Endothelial cell of umbilical vein (primary cell): Measurements from ENCODE around the gene CNNM4. TPM values are rescaled to one million over a fixed set of nuclear protein-coding genes. Genes with fewer than 3 reads are reported as not detected.

Experiments used
- BruUV-seq: library from RNA; stranded (reverse); fragments of 400-500 nt; replicated peaks from 2 replicates; lab custom pipeline; 2021; lab: Mats Ljungman, UMichigan
- CTCF ChIA-PET: fragments of 300-600, 350-600 bp; sonication (Branson Sonifier 250); formaldehyde crosslinking; loops from one replicate; lab custom pipeline; 2021; ENCODE audit warnings: antibody characterized with exemption, inconsistent platforms; lab: Charles Lee
- POLR2A ChIA-PET: fragments of 300-600, 350-600 bp; sonication (Branson Sonifier 250); formaldehyde crosslinking; loops from one replicate; lab custom pipeline; 2021; ENCODE audit warnings: antibody characterized with exemption, inconsistent platforms; lab: Charles Lee
- DNase-seq: peaks from one replicate; pipeline ENCODE4 v3.0.0-alpha.2; 2011; ENCODE audit warnings: low read depth, low spot score
- FAIRE-seq: peaks from 2 replicates; lab custom pipeline; 2011; peaks lifted over from hg19 to GRCh38; lab: Jason Lieb, UNC
- H2AFZ ChIP-seq: 2 replicates; pipeline ENCODE4 v1.6.0; 2012; ENCODE audit warnings: low read depth, low read length, control low read depth, inconsistent platforms
- H3K27ac ChIP-seq: 2 replicates; pipeline ENCODE4 v1.5.1; 2011; ENCODE audit warnings: low read depth, mild to moderate bottlenecking, control low read depth, low read length, moderate library complexity; ENCODE audit not compliant: insufficient read depth
- H3K27me3 ChIP-seq, 2 experiments: 2 replicates each; pipeline versions ENCODE4 v1.6.0 to v1.6.1; 2011; ENCODE audit warnings: low read length in 2 of 2, mixed read lengths in 1 of 2; ENCODE audit not compliant: control insufficient read depth in 2 of 2, insufficient read depth in 2 of 2
- H3K36me3 ChIP-seq, 2 experiments: 2 replicates in 1 of 2; 3 replicates in 1 of 2; pipeline ENCODE4 v1.5.1; 2011; ENCODE audit warnings: low read length in 2 of 2, mild to moderate bottlenecking in 1 of 2, moderate library complexity in 1 of 2; ENCODE audit not compliant: control insufficient read depth in 2 of 2, insufficient read depth in 2 of 2; ENCODE audit errors: extremely low read depth in 1 of 2
- H3K4me1 ChIP-seq: 3 replicates; pipeline ENCODE4 v1.5.1; 2011; ENCODE audit warnings: mild to moderate bottlenecking, low read length; ENCODE audit not compliant: control insufficient read depth, insufficient read depth; ENCODE audit errors: extremely low read depth
- H3K4me2 ChIP-seq: 2 replicates; pipeline ENCODE4 v1.6.1; 2011; ENCODE audit warnings: low read length, control low read depth, mixed read lengths; ENCODE audit not compliant: insufficient read depth
- H3K4me3 ChIP-seq, 3 experiments: fragments of 200-600 bp in 1 of 3; sonication (generic), shearing (Covaris generic) in 1 of 3; replicated peaks in 1 of 3; 2 replicates each; pipeline ENCODE4 v1.5.1; 2011 to 2016; ENCODE audit warnings: control low read depth in 3 of 3, low read length in 3 of 3, mild to moderate bottlenecking in 2 of 3, inconsistent platforms in 1 of 3, low read depth in 1 of 3, moderate library complexity in 1 of 3; ENCODE audit not compliant: insufficient read depth in 1 of 3
- H3K79me2 ChIP-seq: 2 replicates; pipeline ENCODE4 v1.6.0; 2012; ENCODE audit warnings: low read length, inconsistent platforms; ENCODE audit not compliant: control insufficient read depth, insufficient read depth
- H3K9ac ChIP-seq: replicated peaks from 2 replicates; pipeline ENCODE3; 2011; ENCODE audit warnings: low read length, control low read depth; ENCODE audit not compliant: insufficient read depth; ENCODE audit errors: extremely low read depth
- H3K9me1 ChIP-seq: replicated peaks from 3 replicates; pipeline ENCODE4 v1.6.0; 2011; ENCODE audit warnings: mild to moderate bottlenecking, low read length; ENCODE audit not compliant: control insufficient read depth, insufficient read depth; ENCODE audit errors: extremely low read depth
- H3K9me3 ChIP-seq: replicated peaks from 2 replicates; pipeline ENCODE4 v1.5.1; 2012; ENCODE audit warnings: low read length, inconsistent platforms; ENCODE audit not compliant: control insufficient read depth, insufficient read depth
- H4K20me1 ChIP-seq: replicated peaks from 2 replicates; pipeline ENCODE3; 2011; ENCODE audit warnings: mild to moderate bottlenecking, low read length; ENCODE audit not compliant: control insufficient read depth, insufficient read depth; ENCODE audit errors: extremely low read depth
- CTCF ChIP-seq, 2 donors: IDR thresholded peaks; 1 replicate in 1 of 2; 2 replicates in 1 of 2; pipeline ENCODE4 v1.5.1; 2011; ENCODE audit warnings: low read length in 2 of 2, mild to moderate bottlenecking in 2 of 2, moderate library complexity in 2 of 2, control low read depth in 1 of 2, inconsistent platforms in 1 of 2, low read depth in 1 of 2; ENCODE audit not compliant: insufficient read depth in 1 of 2; ENCODE audit errors: extremely low read depth in 1 of 2
- EZH2 ChIP-seq: IDR thresholded peaks from 2 replicates; pipeline ENCODE4 v1.6.1; 2012; ENCODE audit warnings: borderline replicate concordance, low read depth, mild to moderate bottlenecking, moderate library complexity, low read length, inconsistent platforms; ENCODE audit not compliant: severe bottlenecking
- FOS ChIP-seq: IDR thresholded peaks from 2 replicates; pipeline ENCODE4 v1.6.1; 2011; ENCODE audit warnings: mild to moderate bottlenecking, low read length, moderate library complexity, borderline replicate concordance; ENCODE audit not compliant: insufficient read depth
- GATA2 ChIP-seq: IDR thresholded peaks from 2 replicates; pipeline ENCODE4 v1.7.0; 2011; ENCODE audit warnings: low read depth, mild to moderate bottlenecking, moderate library complexity, mixed read lengths, low read length; ENCODE audit not compliant: insufficient read length, insufficient read depth
- JUN ChIP-seq: IDR thresholded peaks from 2 replicates; pipeline ENCODE4 v1.6.1; 2011; ENCODE audit warnings: borderline replicate concordance, low read depth; ENCODE audit not compliant: insufficient read length, insufficient read depth
- MAX ChIP-seq: IDR thresholded peaks from 2 replicates; pipeline ENCODE4 v1.6.1; 2011; ENCODE audit not compliant: insufficient read depth, insufficient read length
- MYC ChIP-seq: IDR thresholded peaks from one replicate; pipeline ENCODE4 v1.6.1; 2011; ENCODE audit warnings: mild to moderate bottlenecking, low read depth, low read length
- POLR2A ChIP-seq: IDR thresholded peaks from 2 replicates; pipeline ENCODE4 v1.6.1; 2012; ENCODE audit warnings: low read depth, mild to moderate bottlenecking, control low read depth, low read length
- POLR2AphosphoS5 ChIP-seq: IDR thresholded peaks from 2 replicates; pipeline ENCODE4 v1.6.1; 2012; ENCODE audit warnings: low read depth, mild to moderate bottlenecking, control low read depth, low read length, moderate library complexity; ENCODE audit not compliant: insufficient read depth
- dilution Hi-C: fragments of 300-500 bp; cut with MboI; formaldehyde crosslinking; loops from one replicate; pipeline ENCODE4 v1.15.0; 2019; ENCODE audit warnings: low sequenced_read_pairs; ENCODE audit not compliant: extremely low pct_ligation_motif_present
- intact Hi-C: fragments of 100-400 bp; cut with micrococcal nuclease; formaldehyde crosslinking; loops from one replicate; pipeline ENCODE4 v1.10.0; 2022
- polyA plus RNA-seq, 4 experiments: library from polyadenylated mRNA; depleted of rRNA in 3 of 4; stranded (reverse) in 3 of 4; unstranded in 1 of 4; fragments of >200 nt; gene quantifications; 2 replicates each; pipeline versions ENCODE4 v1.2.1 to v1.2.3, GENCODE V29; 2011 to 2012; ENCODE audit warnings: missing spikeins in 1 of 4
- total RNA-seq: library from RNA; stranded (reverse); gene quantifications from 2 replicates; pipeline ENCODE4 v1.2.3, GENCODE V29; 2021

CNNM4 gene
- total and polyA plus RNA-seq, 2 donors (not counting 3 experiments of a cell fraction or from before 2014, with no cell fraction given) = 4.7 to 5.3 TPM

- H3K36me3 ChIP-seq = peaks cover 0 to 11% of the 10 kb centered on the region in 2 experiments
- dilution Hi-C loops = no loop called here
- BruUV-seq = no TSS peak
- FAIRE-seq = peak; percentile 28
- H3K27me3 ChIP-seq = no peaks in the 10 kb centered on the region
- DNase-seq = no peak
- H3K79me2 ChIP-seq = peaks cover 6% of the 10 kb centered on the region
- no peak overlapping the region for H3K4me2 ChIP-seq
- no peak overlapping the region for H3K9ac ChIP-seq
- intact Hi-C loops = no loop called here
- CTCF ChIA-PET = interaction anchor here (0.7 to 1.9 kb wide), 3 partner anchors 27 to 79 kb away, joined by 3 to 4 read pairs (median 3); partner anchors contain the start of gene CNNM3
- peaks cover 16% of the 10 kb centered on the region for H3K4me1 ChIP-seq
- no peaks in the 10 kb centered on the region for H3K9me1 ChIP-seq
- H2AFZ ChIP-seq = no peak overlapping the region
- no peaks in the 10 kb centered on the region for H4K20me1 ChIP-seq
- H3K4me3 ChIP-seq = no peak overlapping the region
- POLR2A ChIA-PET = interaction anchor here (1.3 kb wide), 1 partner anchor 24 kb away, joined by 7 read pairs; no protein-coding TSS in a partner anchor
- no peak overlapping the region for H3K27ac ChIP-seq
- TF ChIP-seq CTCF (IDR thresholded peaks at IDR 0.05; ENCODE audit: extremely low read depth in 1 of 2, insufficient read depth in 1 of 2, low read depth in 1 of 2, low read length in 2 of 2) (no peak), JUN (no peak), MYC (no peak), MAX (no peak)
- no peaks in the 10 kb centered on the region for H3K9me3 ChIP-seq
Measured at GRCh38 chr2:96737251-96737650, 23.5 kb upstream of the CNNM4 start.

GRCh38 chr2:96737831-96738230, 22.9 kb upstream of the CNNM4 start:
- POLR2A ChIA-PET = no interaction called here
- H3K27me3 ChIP-seq = no peaks in the 10 kb centered on the region
- BruUV-seq = no TSS peak
- no peak overlapping the region for H2AFZ ChIP-seq
- no peaks in the 10 kb centered on the region for H4K20me1 ChIP-seq
- FAIRE-seq (peak; percentile 47), DNase-seq (no peak)
- dilution Hi-C loops = no loop called here
- H3K4me3 ChIP-seq = no peak overlapping the region
- H3K79me2 ChIP-seq = peaks cover 6% of the 10 kb centered on the region
- CTCF ChIA-PET = interaction anchor here (0.8 to 1.9 kb wide), 3 partner anchors 24 to 331 kb away, joined by 3 to 4 read pairs (median 4); no protein-coding TSS in a partner anchor
- no peaks in the 10 kb centered on the region for H3K9me3 ChIP-seq
- peak overlapping the region; percentile 64 for H3K4me2 ChIP-seq
- peaks cover 0 to 11% of the 10 kb centered on the region in 2 experiments for H3K36me3 ChIP-seq
- no peaks in the 10 kb centered on the region for H3K9me1 ChIP-seq
- no peak overlapping the region for H3K27ac ChIP-seq
- peaks cover 16% of the 10 kb centered on the region for H3K4me1 ChIP-seq
- H3K9ac ChIP-seq = no peak overlapping the region
- no peak for TF ChIP-seq POLR2A
- TF ChIP-seq GATA2 = no peak
- TF ChIP-seq MYC = no peak
- TF ChIP-seq CTCF (IDR thresholded peaks at IDR 0.05; ENCODE audit: extremely low read depth in 1 of 2, insufficient read depth in 1 of 2, low read depth in 1 of 2, low read length in 2 of 2) = no peak
- no peak for TF ChIP-seq EZH2
- no peak for TF ChIP-seq FOS
- no peak for TF ChIP-seq JUN
- TF ChIP-seq POLR2AphosphoS5 = no peak
- TF ChIP-seq MAX = no peak
- intact Hi-C loops = no loop called here
